Stimulated activated CD8-positive, alpha-beta memory T cell treated with anti-CD3 and anti-CD28 coated beads, Interleukin-4, amount 100 ng/mL, for 1 hour (primary cell): Measurements from ENCODE around the gene TUFT1.
A peak's percentile ranks its signal among the peaks of the same experiment; 100 is the strongest.
"Not testable (repeated sequence)": the region's sequence is repeated elsewhere in the genome, so short reads cannot be mapped to it uniquely, and the experiment has no call there.

Source experiments
- DNase-seq, 2 donors: peaks; one replicate each; pipeline ENCODE4 v3.0.0-alpha.2; 2020; ENCODE audit warnings: low read depth in 2 of 2, low spot score in 1 of 2

Gene TUFT1

DNA sequence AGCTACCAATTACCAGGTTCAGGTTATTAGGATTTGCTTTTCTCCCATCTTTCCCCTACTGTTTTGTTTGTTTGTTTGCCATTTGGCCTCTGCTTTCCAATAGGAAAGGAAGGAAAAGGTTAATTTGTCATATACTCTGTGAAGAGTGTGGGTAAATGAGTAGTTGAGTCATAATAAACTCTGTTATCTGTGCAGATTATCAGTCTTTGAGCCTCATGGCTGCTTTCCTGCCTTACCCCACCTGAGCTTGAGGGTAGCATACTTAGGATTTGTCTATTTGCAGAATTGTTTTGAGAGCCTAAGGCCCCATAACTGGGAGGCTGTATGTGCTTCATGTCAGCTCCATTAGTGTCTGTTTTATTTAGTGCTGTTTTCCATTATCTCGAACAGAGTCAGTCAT, 38.8 kb downstream of the TUFT1 start:
- no peak for DNase-seq

DNA sequence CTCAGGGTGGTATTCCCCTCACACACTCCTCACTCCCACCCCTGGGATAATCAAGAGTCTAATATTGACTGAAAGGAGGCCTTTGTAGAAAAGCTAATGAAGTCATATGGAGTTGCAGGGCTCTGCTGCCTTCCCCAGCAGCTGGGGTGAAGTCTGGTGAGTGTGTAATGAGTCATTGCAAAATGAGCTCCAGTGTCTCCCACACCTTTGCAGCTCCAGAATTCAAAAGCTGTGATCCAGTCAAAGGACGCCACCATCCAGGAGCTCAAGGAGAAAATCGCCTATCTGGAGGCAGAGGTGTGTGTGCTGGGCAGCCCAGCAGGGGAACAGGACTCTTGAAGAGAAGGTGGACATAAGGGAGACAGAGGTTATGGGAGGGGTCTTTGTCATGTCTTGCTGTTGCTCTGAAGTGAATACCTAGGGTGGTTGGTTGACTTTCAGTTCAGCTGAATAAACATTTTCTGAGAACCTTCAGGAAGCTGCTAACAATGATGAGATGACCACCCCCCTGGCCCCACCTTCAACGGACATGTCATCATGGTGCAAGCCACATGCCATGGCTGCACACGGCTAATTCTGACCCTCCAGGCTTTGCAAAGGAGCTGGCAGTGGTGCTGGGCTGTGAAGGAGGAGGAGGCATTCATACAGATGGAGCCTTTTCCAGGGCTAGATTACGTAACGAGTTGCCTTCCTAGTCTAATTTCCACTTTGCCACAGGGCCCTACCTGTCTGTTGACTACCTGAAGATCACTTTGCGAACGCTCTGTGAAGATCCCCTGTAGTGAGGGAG, 39.5 kb downstream of the TUFT1 start:
- DNase-seq, result no peak

DNA sequence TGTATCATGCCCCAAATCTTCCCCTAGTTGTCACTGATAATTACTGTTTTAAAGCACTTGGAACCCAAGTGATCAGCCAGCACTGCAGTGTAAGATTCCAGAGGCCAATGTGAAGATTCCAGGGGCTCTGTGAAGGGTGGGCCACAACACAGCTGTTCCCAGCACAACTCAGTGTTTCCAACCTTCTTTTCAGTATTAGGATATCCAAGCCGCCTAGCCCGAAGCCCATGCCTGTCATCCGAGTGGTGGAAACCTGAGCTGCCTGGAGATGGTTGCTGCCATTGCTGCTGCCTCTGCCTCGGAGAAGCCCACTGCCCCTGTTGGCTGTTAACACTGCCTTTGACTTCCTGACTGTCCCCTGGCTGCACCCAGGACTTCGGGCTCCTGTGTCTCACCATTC, 41.3 kb downstream of the TUFT1 start:
- no peak for DNase-seq

DNA sequence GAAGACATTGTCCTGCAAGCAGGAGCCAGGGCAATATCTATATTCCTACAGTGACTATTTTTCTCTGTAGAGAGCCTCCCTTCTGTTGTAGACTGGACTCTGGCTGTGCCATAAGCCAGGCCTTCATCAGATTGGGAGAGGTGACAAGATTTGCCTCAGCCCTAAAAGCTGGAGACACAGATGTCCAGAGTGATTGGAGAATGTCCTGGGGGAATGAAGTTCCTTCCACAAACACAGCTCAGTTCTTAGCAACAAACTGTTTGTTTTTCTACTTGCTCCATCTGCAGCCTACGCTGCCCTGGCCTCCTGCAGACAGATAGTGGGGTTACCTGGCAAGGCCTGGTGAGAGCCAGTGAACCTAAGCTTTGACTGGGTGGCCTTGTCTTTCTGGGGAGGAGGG, 41.8 kb downstream of the TUFT1 start:
- DNase-seq, result no peak

DNA sequence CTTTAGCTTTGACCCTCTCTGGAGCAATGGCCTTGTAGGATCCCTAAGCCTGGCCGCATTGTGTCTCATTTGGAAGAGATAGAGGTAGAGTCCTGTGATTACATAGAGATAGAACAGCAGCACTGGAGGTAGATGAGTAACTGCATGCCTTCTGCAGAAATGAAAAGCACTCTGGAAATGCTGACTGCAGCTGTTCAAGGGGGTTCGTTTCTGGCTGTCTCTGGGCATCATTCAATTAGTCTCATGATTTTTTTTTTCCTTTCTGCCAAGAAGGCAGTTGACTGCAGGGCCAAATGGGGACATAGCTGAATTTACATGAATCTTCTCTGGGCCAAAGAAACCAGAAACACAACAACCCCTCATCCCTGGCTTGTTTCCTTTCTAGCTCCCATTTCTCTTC, 43.7 kb downstream of the TUFT1 start:
- no peak for DNase-seq

DNA sequence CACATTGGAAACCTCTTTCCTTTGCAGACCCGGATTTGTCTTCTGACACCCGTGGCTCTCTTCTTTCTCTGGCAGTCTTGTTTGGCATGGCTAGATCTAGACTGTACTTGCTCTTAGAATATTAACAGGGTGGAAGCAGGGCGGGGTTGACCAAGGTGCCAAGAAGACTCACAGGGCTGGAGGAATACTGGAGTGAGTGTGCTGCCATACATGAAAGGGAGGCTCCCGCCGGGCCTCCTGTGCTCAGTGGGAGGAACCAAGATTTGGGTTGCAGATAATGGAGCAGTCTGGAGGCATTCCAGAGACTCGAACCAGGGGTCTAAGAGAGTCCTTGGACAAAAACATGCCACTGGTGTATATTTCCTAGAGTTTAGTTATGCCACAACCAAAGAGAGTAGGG, 44.2 kb downstream of the TUFT1 start:
- DNase-seq, result no peak

DNA sequence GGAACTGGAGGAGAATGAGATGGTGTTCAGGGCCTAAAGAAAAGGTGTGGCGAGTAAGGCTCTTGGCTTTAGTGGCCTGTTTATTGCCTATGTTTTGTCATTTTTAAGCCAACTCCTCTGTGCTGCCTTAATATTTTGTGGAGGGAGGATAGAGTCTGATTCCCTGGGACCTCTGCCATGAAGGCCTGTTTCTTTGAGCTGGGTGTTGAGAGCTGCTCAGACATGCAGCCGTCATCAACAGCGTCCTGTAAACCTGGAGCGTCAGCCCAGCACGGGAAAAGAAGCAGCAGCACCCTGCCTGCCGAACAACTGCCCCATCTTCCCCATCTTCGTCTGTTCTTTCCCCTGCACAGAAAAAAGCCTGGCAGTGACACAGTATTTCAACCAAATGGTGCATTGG, 44.7 kb downstream of the TUFT1 start:
- DNase-seq, result no peak

DNA sequence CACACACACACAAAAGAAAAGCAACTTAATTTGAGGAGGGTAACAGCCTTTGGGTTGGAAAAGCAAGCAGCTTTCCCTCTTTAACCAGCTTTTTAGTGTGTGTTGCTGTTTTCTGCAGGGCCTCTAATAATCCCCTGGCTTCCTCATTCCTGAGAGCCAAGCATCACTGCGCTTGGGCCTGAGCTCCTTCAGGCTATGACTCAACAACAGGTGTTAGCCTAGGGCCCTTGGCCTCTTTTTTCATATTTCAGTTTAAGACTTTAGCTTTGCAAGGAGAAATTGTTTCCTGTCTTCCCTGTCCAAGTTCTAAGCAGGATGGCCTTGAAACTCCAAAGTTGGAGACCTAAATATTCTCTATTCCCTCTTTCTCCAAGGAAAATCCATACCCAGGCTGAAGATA, 45.5 kb downstream of the TUFT1 start:
- no peak for DNase-seq

DNA sequence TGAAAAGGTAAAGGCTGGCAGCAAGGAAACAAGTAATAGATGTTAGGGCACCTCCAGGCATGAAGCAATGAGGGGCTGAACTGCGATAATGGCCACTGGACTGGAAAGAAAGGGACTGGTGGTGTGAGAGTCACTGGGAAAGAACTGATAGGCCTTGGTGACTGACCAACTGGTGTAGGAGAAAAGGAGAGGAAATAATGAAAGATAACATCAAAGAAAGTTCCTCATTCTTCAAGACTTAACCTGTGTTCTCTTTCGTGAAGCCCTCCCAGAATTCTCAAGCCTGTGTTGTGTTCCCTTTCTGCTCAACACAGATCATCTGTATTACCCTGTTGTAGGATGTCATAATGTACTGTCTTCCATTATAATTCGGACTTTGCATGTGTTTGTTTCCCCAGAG, 50.9 kb downstream of the TUFT1 start:
- no peak for DNase-seq

DNA sequence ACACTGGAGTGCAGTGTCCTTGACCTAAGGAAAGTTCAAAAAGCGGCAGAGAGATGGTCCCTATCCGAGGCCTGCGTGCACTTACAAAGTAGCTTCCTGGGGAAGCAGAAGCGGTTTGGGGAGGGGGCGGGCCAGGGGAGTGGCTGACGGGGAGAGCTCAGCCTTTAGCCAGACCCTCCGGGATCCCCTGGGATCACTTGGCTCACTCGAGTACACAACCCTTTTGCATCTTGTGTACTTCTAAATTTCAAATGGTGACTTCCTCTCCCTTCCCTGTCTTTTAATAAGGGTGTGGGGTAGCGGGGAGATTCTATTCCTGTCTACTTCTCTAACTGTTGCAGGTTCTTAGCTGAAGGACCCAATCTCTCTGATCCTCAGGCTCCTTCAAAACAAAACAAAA, 53.6 kb downstream of the TUFT1 start:
- DNase-seq, result no peak

DNA sequence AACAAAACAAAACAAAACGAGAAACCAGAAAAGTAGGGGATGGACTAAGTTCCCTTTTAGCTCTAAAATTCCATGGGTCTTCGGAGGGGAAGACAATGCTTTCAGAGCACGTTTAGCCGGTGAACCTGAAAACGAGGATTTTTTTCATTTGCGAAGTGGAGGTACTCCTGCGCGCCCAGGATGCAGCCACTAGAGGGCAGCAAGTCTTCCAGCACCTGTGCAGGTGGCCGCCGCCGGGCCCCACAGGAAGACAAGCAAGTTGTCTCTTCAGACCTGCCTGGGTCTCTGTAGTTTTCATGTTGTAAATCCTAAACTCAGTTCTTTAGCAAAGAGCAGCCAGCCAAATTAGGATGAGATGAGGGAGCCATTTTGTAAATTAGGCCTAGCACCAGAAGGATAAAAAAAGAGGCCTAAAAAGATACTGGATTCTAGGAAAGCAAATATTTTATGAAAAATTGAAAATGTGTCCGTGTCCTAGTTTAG, 54.1 kb downstream of the TUFT1 start:
- peak; percentile 70 to 77 for DNase-seq

DNA sequence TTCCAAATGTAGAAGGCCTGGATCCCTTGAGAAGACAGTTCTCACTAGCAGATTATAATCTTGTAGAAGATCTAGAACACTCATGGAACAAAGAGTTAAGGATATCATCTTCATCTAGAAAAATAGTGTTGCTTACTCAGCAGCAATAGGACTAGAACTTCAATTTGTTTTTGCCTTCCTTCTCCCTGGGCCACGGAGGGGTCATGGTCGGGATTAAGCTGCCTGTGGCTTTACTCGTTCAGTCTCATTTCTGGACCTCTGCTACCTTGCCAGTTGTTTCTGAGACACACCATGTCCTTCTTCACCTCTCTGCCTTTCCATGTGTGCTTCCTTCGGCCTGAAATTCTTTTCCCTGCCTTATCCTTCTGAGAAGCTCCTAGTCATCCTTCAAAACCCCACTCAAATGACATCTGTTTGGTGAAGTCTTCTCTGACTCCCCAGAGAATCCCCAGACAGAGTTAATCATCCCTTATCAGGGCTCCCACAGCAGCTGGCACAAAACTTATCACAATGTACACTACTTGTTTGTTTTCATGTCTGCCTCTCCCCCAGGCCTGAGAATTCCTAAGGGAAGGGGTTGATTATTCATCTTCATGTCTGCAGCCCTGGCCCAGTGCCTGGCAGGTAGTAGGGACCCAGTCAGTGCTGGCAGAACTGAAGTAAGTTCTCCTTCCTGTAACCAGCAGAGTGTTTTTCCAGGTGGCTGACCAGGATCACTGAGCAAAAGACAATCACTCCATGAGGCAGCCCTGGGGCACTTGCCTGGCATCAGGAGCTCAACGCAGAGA, 56.3 kb downstream of the TUFT1 start:
- no peak for DNase-seq

DNA sequence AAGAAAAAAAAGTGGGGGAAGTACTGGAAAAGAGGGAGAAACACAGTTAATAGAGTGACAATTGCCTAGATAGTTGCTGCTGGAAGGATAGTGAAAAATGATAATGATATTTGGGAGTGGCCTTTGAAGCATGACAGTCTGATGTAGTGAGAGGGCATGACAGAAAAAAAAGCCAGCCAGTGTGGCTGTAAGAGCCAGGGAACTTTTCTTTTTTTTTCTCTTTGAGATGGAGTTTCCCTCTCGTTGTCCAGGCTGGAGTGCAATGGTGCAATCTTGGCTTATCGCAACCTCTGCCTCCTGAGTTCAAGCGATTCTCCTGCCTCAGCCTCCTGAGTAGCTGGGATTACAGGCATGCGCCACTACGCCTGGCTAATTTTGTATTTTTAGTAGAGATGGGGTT, 62.4 kb downstream of the TUFT1 start:
- DNase-seq, result not testable (repeated sequence)

DNA sequence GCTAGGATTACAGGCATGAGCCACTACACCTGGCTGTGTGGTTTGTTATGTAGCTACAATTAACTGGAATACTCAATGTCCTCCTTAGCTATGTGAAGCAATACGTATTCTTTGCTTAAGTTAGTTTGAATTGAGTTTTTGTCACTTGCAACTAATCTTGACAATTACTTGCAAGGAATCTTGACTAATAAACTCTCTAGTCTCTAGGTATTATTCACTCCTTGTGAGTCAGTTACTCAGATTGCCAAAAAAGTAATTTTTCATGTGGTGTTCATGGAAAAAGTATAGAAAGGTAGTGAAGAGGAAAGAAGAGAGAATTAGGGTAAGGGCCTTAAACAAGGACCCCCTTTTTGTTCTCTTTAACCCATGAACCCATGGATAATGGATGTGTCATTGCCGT, 64.2 kb downstream of the TUFT1 start:
- no peak for DNase-seq

DNA sequence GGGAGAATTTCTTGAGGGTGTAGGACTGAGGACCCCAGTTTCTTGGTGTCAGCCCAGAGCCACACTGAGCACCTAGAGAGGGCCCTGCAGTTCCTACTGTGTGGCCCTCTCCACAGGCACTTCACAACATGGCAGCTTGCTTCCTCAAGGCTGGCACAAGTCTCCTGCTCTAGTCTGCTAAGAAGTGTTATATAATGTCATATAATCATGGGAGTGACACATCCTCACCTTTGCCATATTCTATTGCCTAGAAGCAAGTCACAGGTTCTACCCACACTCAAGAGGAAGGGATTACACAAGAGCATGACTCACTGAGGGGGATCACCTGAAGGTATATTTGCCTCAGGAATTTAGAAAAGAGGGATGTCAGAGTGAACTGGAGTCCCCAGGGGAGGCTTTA, 66.3 kb downstream of the TUFT1 start:
- DNase-seq, result no peak

DNA sequence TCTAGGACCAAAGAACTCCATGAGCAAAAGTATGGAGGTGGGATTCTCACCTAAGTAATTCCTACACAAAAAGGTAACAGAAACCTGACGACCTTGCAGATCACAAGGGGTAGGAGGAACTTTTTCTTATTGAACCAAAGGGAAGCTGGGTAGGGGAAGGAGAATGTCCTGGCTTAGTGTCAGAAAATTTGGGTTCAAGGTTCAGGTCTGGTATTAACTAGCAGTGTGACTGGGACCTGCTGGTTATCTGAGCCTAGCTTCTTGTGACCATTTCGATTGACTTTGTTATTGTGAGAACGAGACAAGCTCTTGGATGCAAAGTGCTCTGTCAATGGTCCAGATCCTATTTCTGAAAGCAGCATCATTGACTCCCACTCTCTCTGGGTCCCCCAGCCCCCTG, 66.7 kb downstream of the TUFT1 start:
- DNase-seq, result no peak

DNA sequence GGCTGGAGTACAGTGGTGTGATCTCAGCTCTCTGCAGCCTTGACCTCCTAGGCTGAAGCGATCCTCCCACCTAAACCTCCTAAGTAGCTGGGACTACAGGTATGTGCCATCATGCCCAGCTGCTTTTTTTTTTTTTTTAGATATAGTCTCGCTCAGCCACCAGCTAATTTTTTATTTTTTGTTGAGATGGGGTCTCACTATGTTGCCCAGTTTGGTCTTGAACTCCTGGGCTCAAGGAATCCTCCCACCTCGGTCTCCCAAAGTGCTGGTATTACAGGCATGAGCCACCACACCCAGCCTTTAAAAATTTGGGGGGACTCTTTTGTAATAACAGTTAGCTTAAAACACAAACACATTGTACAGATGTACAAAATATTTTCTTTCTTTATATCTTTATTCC, 70.0 kb downstream of the TUFT1 start:
- no peak for DNase-seq

DNA sequence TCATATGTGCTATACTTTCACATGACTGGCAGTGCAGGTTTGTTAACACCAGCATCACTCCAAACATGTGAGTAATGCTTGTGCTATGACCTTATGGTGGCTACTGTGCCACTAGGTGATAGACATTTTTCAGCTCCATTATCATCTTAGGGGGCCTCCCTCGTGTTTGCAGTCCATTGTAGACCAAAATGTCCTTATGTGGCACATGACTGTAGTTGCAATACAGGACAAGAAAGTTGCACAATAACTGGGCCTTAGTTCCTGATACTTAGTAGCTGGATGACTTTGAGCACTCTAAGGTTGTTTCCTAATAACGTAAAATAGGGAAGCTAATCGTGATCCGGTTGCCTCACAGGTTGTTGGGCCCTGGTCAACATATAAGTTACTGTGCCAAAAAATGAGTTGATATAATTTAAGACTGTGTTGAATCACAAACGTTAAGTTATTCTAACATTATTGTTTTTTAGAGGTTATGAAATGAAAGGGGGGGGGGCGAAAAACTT, 71.2 kb downstream of the TUFT1 start:
- no peak for DNase-seq

DNA sequence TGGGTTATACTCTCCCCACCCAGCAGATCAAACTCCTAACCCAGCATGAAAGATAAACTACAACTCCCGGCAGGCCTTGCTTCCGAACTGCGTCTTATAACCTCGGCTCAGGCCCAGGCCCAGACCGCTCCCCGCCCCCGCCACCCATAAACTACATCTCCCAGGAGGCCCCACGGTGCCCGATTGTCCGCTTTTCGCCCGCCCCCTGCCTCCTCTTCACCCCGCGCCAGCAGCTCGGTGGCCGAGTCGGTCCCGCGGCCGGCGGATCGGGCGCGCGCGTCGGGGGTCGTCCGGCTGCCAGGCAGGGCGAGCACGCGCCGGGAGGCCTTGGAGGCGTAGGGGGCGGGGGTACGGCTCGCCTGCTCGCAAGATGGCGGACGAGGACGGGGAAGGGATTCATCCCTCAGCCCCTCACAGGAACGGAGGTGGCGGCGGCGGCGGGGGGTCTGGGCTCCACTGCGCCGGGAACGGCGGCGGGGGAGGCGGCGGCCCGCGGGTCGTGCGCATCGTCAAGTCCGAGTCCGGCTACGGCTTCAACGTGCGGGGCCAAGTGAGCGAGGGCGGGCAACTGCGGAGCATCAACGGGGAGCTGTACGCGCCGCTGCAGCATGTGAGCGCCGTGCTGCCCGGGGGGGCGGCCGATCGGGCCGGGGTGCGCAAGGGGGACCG, 71.9 kb downstream of the TUFT1 start, which contains the start of gene SNX27:
Gene SNX27, plus strand, starts transcription at position 219 of the 669 bp plus-strand sequence. Its CDS starts 152 bp downstream, at position 371.
- peak; percentile 66 to 71 for DNase-seq

DNA sequence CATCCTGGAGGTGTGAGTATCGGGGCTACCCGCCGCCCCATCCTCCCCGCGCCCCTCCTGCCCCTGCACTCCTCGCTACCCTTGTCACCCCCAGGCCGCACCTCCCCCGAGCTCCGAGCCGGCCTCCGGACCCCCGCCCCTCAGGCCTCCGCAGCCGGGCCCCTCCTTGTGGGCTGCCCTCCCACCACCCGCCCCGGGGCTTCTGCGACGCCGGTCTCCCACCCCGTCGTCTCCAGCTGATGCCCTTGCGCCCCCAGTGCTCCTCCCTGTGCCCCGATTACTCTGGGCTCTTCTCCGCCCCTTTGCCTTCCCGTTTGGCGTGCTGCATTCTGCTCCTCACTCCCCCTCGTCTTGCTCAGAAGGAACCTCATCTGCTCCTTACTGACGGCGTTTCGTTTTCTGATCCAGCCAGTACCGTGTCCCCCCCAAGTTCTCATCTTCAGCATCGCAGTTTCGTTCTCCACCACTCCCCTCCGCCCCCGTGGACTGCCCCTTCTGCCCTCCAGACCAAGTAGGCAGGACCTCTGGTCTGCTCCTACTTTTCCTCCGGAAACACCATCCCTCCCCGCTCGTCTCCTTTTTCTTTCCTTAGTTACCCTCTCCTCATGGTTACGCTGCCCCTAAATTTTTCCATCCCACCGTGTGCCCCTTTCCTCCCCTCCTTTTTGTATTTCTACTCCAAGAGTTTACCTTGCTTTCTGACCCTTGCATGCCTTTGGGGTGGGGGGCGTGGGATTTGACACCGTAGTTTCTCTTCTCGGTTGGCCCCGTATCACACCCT, 72.6 kb downstream of the TUFT1 start:
- peak in 1 of 2 donors; percentile 5 for DNase-seq

DNA sequence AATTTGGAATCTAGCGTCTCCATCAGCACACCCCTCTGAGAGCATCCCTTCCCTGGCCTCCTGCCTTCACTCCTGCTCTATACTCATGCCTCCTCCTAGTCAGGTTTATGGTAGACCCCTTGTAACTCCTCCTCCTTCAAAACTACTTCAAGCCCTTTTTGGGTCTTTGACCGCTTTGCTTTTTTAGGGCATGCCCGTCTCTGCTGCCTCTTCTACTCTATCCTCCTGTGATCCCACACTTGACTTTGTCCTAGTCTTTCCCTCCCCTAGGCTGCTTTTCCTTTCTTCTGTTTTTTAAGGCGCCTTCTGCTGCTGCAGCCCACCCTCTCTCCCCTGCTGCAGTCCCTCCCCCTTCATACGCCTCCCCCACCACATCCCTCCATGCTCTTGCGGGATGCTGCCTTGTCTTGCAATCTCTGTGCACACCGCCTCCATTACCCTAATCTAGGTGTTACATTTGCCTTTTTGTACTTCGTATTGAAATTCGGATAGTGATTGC, 73.2 kb downstream of the TUFT1 start:
- DNase-seq, result no peak
